HG03159 (cell line): ENCODE measurements around the gene IL22.

Experiments
- ATAC-seq: cut with Tn5 transposase; IDR thresholded peaks from one replicate; pipeline ENCODE4 v1.9.1; 2021; ENCODE audit warnings: mild to moderate bottlenecking, moderate library complexity; ENCODE audit not compliant: unreplicated experiment

IL22 gene, protein sequence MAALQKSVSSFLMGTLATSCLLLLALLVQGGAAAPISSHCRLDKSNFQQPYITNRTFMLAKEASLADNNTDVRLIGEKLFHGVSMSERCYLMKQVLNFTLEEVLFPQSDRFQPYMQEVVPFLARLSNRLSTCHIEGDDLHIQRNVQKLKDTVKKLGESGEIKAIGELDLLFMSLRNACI

DNA sequence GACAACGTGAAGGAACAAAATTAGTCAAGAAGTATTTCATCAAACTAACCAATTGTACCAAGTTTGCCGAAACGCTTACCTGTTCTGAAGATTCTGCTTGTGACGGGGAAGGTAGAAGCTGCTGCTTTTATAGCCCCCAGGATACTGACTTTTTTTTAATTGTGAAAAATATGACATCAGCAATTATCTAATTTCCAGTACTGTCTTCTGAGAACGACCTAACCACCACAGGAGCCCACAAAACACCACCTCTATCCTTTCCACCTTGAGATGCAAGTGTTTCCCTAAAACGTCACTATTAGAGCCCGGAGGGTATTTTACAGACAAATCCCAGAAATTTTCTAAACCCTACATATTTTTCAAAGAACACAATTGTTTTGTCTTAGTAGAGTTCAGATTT is at the start of gene IL22:
IL22 (minus strand) TSS at position 101 of the 400 bp plus-strand sequence. CDS start 156 bp downstream, outside the sequence.
- no peak for ATAC-seq

DNA sequence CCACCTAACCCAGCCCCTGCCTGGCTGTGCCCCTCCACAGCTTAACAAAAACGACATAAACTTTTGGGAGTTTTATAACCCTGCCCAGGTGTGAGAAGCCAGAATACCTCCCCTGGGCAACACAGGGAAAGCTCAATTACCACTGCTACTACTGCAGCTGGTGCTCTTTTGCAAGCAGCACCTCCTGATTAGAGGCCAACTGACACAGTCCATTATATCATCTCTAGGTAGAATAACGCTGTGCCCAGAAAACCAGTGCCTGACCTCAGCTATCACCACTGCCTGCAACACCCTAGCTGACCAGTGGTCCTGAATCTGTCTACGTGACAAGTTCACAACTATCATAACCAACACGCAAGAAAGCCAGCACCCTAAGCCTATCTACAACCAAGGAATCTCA is 44.5 kb upstream of the IL22 start:
- ATAC-seq, result no peak

DNA sequence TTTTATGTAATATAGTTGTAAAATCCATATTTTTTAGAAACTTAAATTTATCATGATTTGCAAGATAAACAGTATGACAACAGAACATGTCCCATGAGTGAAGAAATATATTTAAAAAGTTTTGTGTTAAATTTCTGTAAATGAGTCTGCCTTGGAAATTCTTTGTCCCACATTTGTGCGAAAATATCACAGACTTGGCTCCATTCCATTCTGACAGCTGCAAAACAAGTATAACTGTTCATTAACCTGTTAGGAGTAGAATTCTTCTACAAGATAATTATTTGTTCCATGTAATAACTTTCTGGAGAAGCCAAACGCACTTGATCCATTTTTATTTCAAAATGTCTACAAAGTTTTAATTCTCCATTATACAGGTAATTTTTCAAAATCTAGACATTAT is 40.8 kb upstream of the IL22 start:
- ATAC-seq, result no peak

DNA sequence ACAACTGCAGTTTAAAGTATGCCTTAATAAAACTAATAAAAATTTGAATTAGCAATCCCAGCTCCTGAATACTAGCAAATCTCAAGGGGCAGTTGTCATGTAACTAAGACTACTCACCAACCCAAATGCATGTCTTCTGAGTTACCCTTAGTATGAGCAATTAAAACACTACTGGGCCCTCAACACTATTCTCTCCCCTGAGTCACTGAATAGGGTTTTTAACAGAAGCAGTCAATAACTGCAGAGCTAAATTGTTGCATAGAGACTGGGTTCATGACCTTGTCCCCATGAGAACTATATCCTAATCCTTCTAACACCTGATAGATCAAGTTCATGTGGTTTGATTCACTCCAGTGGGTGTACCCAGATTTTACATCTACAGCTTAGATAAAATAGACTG is 39.9 kb upstream of the IL22 start:
- ATAC-seq, result no peak

DNA sequence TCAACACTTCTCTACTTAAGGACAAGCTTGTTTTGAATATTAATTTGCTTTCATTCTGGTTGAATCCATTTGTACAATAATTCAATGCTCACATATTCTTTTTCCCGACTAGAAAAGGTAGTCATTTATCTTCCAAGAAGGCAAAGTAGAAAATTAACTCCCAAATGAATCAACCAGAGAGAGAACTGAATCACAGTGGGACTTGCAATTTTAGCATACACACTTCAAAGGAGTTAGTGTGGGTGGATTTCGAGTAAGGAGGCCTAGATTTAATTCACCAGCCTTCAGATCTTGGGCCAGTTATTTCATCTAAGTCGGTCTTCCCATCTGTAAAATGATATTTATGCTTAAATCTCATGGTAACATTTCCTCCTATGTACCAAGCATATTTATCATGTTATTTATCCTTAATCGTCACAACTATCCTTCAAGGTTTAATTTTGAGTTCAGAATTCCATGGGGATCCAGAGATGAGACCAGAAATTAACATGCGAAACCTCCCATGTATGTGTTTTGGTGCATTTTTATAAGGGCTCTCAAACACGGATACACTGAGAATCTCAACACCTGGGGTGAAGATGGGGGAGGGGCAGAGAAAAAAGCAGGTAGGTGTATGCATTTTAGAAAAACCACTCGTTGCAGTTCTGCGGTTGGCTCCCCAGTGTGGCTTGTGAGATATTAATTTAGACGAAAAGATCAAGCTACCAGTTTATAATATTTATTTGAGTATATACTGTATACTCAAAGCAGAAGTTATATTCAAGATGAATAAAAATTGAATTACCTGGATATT is 38.9 kb upstream of the IL22 start:
- ATAC-seq, result no peak

DNA sequence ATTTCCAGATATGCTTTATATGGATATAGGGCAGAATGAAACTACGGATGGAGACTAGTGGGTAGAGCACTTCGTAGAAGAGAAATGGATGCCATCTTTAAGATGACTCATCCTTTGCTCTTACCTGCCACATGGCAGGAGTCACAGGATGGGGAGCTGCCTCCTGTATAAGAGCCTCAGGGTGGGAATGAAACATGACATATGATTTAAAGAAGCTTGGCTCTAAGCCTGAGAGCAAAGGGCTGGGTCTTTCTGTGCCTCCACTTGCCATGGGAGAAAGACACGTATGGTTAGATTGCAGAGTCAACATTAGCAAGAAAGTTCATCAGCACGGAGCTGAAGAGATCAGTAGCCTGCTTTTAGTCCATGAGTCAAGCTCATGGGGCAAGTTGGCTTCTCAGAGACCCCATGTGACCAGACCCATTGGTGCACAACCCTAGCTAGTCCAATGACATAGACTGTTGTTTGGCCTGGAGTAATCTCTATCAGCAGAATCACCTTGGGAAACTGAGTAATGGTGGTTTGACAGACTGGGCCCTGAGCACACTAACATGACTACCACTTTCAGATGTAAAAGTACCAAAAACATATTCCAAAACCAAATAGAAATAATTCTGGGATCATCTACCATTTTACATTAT is 38.1 kb upstream of the IL22 start:
- ATAC-seq, result no peak

DNA sequence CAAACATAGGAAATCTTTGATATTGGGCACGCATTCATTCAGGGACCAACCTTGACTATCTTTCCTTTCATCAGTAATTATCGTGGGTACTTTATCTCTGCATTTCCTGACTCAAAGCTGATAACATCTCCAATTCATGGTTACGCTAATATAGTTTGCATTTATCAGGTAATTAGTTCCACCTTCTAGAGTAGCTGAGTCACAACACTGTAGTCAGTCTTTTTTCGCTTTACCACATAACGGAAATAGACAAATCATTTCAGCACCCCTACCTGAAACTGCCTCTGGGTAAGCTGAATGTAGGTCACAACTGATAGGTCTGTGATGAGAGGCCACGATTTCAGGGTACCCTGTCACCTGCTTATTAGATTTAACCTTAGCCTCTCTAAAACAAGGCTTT is 36.7 kb upstream of the IL22 start:
- ATAC-seq, result peak; percentile 99

DNA sequence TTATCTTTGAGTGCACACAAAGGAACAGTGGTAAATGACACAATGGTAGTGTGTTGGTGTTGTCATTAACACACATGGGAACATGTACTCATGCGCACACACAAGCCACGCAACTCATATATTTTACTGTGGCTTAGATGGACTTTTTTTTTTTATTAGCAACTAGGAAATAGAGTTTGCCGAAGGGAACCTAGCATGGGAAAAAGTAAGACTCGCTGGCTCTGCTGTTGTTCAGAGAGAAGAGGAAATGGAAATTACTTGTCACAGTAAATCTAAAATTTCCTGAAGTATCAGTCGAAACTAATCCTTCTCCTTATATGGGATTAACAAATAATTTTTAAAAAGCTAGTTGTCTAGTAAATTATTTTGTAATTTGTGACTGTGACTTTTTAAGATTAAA is 33.7 kb upstream of the IL22 start:
- no peak for ATAC-seq

DNA sequence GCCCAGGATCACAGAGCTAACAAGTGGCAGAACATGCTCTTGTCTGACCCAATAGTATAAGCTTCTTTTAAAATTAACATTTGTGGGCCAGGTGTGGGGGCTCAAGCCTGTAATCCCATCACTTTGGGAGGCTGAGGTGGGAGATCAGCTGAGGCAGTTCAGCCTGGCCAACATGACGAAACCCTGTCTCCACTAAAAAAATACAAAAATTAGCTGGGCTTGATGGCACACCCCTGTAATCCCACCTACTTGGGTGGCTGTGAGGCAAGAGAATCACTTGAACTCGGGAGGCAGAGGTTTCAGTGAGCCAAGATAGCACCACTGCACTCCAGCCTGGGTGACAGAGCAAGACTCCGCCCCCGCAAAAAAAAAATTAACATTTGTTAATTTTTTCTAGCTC is 33.0 kb upstream of the IL22 start:
- no peak for ATAC-seq

DNA sequence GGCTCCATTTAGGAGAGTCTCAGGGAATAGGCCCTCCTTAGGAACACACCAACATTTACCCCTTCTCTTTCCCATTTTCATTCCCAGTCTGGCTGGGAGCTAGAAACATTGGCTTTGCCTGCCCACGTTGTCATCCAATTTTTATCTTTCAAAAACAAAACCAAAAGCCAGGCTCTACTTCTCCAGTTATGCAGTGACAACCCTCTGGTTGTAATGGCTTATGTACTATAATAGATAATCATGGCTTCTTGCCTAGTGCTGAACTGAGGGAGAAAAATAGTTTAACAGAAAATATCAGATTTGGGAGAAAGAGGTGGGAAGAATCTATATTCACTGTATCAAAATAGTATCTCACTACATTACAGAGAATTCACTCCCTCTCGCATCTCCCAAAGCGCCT is 32.1 kb upstream of the IL22 start:
- no peak for ATAC-seq

DNA sequence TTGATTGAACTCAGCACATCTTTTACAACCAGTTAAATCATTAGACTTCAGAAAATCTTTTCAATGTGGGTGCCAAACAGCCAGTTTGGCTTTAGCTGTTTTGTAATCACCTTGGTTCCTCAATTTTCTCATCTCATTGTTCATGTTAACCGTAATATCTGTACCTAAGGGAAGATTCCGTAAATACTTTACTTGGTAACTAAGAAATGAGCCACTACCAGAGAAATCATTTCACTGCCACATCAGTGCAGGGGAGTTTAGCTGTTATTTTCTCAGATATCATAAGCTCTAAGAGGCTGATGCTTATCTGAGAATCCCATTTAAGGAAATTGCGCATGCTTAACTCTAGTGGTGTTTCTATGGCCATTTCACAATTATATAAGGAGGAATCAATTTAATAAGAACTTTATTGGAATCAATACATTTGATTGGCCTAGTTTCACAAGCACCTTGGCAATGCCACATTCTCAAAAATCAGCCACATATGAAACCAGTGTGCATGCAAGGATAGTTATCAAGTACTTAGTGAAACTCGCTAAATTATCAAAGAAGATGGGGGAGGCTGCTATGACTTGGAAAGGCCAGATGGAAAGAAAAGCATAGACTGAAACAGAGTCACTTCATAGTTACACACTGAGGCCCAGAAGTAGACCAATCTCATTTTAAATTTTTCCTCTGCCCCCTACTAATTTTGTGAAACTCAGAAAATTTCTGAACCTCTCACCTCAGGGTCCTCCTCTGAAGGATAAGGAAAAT is 28.1 kb upstream of the IL22 start:
- ATAC-seq, result no peak

DNA sequence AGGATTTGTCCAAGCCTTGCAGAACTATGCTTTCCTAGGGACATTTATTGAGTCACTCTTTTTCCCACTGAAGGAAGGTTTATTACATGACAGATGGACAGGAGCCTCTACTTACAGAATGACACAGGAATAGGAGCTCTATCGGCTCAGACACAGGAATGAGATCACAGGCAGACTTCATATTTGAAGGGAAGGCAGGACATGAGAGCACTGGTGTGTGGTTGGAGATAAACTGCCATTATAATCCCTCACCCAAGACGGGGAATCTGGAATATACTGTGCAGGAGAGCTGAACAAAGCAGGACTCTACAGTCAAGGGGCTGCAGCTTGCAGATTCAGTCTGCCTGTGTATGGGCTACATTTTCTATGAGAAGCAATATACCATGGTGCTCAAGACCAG is 26.8 kb upstream of the IL22 start:
- ATAC-seq, result no peak

DNA sequence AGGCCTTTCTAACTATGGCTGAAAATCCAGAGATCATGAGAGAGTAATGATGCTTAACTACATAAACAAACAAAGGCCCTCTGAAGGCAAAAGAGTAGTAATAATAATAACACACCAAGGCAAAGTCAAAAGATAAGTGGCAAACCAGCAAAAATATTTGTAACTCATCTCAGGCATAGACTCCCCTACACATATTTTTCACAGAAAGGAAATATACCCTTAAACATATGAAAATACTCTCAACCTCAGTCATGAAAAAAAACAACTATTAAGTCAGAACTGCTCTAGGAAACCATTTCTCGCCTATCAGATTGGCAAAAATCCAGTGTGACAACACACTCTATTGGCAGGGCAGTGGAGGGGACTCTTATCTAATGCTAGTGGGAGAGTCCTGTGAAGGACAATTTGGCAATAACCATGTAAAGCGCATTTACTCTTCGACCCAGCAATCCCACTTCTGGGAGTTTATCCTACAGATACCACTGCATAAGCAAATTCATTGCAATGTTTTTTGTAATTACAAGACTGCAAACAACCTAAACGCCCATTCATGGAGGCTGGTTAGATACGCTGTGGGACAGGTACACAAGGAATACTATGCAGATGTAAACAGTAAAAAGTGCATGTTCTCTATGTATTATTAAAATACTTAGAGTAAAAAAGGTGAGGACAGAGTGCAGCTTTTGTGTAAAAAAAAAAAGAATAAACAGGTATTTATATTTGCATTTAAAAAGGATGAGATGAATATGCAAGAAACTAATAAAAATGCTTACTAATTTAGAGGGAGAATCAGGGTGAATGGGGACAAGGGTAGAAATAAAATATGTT is 26.0 kb upstream of the IL22 start:
- ATAC-seq, result no peak

DNA sequence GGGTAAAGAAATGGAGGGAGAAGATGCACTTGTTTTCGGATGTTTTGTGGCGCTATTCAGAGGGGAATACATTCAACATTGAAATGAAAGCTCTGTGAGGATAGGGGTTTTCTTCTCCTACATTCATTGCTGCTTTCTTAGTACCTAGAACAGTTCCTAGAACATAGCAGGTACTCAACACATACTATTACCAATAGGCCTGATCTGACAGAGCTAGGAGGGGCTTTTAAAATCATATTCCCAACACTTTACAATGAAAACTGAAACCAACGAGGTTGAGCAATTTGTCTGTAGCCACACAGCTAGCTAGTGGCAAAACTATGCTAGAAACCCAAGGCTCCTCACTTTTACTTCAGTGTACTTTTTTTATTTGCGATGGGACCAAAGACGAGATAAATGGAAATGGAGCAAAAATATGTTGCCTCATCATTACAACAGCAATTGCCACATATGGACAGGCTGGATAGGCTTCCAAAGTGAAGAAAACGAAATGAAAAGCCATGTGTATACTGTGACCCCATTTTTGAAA is 23.1 kb upstream of the IL22 start:
- no peak for ATAC-seq

DNA sequence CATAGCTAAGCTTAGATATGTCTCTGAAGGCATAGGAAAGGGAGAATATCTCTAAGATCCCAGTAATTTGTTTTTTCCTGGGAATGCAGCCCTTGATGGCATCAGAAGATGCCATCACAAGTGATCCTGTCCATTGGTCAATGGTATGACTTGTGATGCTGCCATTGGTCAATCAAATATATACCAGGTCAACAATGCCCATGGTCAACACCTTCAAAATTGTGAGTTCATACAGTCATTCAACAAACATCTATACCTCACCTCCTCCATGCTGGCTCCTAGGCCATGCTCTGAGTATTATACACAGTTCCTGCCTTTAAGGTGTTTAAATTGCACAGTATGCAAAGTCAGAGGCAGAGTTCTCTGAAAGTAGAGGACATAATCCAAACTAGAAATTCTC is 19.3 kb upstream of the IL22 start:
- no peak for ATAC-seq

DNA sequence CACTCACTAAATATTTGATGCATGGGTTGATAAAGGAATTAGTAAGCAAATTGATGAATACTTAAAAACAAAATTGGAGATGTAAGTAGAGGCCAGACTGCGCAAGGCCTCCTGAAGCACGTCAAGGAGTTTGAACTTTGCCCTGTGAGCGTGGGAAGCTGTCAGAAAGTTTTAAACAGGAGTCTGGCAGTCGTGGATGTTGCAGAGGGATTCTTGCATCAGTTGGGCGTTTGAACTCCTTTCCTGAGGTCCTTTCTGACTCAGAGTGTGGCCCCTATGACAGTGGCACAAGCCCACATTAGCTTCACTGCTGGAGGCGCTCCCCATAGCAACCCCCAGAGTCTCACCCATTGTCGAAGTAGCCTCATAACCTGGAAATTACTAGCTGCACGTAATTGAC is 17.9 kb upstream of the IL22 start:
- no peak for ATAC-seq

DNA sequence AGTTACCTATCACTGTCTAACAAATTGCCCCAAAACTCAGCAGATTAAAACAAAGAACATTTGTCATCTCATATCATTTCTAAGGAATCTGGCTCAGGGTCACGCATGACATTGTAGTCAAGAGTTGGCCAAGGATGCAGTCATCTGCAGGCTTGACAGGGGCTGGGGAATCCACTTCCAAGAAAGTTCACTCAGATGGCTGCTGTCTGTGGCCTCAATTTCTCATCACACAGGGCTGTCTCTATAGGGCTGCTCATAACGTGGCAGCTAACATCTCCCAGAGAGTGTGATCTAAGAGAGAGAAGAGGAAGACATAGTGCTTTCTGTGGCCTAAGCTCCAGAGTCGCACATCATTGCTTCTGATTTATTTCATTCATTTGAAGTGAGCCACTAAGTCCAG is 17.0 kb upstream of the IL22 start:
- ATAC-seq, result no peak

DNA sequence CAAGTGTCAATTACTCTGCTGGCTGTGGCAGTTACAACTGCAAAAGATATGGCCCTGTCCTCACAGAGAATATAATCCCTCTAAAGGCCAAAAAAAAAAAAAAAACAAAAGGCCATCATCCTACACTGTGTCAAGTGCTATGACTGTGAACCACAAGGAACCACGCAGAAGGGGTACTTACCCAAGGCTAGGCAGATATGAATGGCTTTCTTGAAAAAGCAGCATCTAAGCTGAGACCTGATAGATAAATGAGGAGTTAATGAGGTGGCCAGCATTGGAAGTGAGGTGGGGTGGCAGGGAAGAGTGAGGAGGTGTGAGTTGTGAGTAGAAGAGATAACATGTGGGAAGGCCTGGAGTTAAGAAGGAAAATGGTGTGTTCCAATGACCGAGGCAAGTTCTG is 16.4 kb upstream of the IL22 start:
- ATAC-seq, result no peak

DNA sequence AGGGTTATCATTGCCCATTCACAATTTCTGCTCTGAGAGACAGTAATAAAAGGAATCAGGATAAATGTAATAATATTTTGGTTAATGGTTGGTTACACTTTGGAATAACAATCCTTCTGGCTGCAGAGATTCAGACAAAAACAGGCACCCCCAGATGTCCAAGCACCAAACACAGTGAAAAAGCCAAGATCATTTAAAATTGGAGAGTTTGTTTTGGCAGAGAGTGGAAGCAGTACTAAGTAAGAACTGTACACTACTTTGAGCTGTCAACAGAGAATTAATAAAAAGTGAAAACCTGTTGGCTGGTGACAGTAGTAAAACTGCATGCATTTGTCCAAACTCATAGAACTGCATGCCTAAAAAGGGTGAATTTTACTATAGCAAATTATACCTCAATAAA is 15.6 kb upstream of the IL22 start:
- no peak for ATAC-seq

DNA sequence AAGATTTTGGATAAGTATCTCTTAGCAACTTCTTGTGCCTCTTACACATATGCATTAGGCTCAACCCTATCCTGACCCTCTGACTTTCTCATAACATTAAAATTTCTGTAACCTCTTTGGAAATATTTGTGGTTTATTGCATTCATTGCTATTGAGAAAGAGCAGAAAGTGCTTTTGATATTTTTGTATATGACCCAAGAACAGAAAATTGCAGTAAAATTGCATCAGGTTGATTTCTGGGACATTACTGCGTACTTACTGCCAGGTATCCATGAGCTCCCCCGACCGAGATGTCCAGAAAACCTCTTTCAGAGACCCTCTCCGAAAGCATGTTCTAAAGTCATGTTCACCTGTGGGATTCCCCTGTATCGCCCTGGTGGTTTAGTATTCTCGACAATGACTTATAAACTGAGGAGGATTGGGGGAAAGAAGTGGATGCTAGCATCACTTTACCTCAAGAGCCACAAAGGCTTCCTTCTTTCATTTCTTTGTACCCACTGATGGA is 14.5 kb upstream of the IL22 start:
- ATAC-seq, result no peak
